GM19438 (cell line): ENCODE data around the gene CEP76.

Experiments
- ATAC-seq: cut with Tn5 transposase; IDR thresholded peaks from one replicate; pipeline ENCODE4 v1.9.1; 2021; ENCODE audit warnings: low read depth; ENCODE audit not compliant: unreplicated experiment

CEP76 gene, protein sequence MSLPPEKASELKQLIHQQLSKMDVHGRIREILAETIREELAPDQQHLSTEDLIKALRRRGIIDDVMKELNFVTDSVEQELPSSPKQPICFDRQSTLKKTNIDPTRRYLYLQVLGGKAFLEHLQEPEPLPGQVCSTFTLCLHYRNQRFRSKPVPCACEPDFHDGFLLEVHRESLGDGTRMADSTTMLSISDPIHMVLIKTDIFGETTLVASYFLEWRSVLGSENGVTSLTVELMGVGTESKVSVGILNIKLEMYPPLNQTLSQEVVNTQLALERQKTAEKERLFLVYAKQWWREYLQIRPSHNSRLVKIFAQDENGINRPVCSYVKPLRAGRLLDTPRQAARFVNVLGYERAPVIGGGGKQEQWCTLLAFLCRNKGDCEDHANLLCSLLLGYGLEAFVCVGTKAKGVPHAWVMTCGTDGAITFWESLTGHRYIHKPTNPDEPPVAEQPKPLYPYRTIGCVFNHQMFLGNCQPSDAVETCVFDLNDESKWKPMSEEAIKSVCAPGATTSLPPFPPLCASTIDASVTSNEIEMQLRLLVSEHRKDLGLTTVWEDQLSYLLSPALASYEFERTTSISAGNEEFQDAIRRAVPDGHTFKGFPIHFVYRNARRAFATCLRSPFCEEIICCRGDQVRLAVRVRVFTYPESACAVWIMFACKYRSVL

DNA sequence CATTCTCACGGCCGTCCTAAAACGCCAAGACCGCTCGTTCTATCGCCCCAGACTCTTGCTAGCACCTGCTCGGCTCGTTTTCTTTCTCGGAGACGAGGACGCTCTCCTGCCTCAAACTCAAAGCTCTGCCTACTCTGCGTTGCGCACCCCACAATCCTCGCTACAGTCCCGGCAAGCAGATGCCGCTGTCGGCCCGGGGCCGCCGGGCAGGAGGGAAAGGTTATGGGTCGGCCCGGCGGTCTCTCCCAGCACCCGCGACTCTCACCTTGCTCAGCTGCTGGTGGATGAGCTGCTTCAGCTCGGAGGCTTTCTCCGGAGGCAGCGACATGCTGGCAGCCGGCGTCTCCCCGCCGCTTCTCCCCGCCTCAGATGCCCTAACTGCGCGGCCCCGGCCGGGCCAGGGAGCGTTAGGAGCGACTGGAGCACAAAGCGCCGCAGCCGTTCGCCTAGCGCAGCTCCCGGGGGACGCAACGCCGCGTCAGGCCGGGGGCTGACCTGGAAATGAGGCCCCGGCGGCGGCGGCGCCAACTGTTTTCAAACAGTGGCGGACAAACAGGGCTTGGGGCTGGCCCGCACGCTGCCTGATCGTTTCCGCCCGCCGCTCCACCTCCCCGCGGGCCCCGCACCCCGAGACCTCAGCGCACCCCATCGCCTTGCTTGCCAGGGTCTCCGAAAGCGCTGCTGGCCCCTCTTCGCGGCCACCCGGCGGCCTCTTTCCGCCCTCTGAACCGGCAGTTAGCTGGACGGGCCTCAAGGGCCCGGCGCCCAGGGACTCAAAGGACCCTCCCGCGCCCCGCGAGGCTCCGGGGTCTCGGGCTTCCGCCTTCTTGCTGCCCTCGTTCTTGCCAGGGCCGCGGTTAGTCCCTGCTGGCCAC, at the start of gene CEP76, which contains the start of gene PSMG2:
Gene CEP76, minus strand, starts transcription at position 503 of the 875 bp plus-strand sequence. Its CDS starts 175 bp downstream, at position 328.
Gene PSMG2, plus strand, starts transcription at position 822 of the 875 bp plus-strand sequence. CDS start 66 bp downstream, outside the sequence.
- peak; percentile 79 for ATAC-seq

GRCh38 chr18:12751891-12752290, 49.4 kb upstream of the CEP76 start:
- no peak for ATAC-seq

DNA sequence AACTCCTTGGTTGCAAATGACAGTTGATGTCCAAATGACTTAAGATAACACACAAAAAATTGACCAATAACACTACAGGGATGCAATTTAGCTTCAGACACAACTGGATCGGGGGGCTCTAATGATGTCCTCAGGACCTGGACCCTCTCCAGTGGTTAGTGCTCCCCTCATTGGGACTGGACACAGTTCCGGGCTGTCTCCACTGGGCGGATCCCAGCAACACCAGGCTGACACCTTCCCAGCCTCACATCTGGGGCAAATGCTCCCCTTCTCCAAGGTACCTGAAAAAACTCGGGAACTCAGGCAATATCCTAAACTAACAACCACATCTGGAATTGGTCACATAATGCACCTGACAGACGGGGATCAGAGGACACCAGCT, 49.0 kb upstream of the CEP76 start:
- ATAC-seq = no peak

- ATAC-seq = no peak
Observed at GRCh38 chr18:12750715-12751502, 48.4 kb upstream of the CEP76 start.

DNA sequence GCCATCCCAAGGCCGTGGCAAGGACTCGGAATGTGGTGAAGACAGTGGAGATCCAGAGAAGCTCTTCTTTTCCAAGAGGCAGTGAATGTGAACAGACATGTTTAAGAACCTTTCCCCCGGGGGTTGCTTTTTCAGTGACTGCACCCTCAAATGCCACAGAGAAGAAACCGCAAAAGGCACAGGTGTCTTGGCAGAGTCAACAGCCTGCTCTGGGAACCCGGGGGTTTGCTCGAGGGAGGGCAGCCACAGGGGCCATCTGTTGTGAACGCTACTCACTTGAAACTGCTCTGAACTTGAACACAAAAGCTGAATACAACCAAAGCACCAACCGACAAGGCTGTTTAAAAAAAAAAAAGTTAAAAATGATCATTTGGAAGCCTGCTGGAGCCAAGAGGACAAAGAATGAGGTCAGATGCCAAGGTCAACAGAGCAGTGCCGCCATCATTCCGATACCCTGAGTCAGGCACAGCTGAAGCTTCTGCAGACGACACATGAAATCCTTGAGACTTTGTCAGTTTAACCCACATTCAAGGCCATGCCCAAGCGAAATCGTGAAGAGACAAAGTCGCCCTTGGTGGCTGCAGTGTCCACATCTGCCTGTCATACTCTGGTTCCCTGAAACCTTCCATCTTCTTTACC, 47.7 kb upstream of the CEP76 start:
- ATAC-seq = no peak

- no peak for ATAC-seq
Observed at GRCh38 chr18:12749121-12749520, 46.6 kb upstream of the CEP76 start.

GRCh38 chr18:12748671-12749070, 46.1 kb upstream of the CEP76 start:
- no peak for ATAC-seq

GRCh38 chr18:12747530-12748315, 45.2 kb upstream of the CEP76 start:
- ATAC-seq = no peak

- ATAC-seq = no peak
Observed at GRCh38 chr18:12745095-12745795, 42.7 kb upstream of the CEP76 start.

- no peak for ATAC-seq
Observed at GRCh38 chr18:12744103-12744502, 41.6 kb upstream of the CEP76 start.

DNA sequence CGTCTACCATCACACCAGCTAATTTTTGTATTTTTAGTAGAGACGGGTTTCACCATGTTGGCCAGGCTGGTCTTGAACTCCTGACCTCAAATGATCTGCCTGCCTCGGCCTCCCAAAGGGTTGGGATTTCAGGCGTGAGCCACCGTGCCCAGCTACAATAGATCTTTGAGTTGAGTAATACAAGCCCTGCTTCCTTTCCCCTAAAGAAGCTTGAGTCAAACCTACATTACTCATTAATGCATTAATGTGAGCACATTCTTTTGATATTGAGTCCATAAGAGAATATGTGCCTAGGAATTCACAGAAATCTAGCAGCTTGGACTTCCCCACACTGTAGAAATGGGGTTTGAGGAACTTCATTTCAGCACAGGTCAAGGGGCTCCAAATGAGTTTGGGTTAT, 39.9 kb upstream of the CEP76 start:
- no peak for ATAC-seq

DNA sequence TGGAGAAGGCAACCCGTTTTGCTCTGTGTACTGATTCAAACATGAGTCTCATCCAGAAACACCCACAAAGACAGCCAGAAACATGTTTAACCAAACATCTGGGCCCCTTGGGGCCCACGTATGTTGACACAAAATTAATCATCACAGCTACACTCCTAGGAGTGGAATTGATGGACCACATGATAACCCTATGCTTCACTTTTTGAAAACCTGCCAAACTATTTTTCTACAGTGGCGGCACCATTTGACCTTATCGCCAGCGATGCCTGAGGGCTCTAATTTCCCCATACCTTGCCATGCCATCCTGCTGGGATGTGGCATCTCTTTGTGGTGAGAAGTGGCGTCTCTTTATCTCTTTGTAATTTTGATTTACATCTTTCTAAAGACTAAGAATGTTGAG, 38.8 kb upstream of the CEP76 start:
- ATAC-seq = no peak

GRCh38 chr18:12737243-12737902, 34.9 kb upstream of the CEP76 start:
- no peak for ATAC-seq

GRCh38 chr18:12726774-12727550, 24.4 kb upstream of the CEP76 start:
- ATAC-seq = no peak

DNA sequence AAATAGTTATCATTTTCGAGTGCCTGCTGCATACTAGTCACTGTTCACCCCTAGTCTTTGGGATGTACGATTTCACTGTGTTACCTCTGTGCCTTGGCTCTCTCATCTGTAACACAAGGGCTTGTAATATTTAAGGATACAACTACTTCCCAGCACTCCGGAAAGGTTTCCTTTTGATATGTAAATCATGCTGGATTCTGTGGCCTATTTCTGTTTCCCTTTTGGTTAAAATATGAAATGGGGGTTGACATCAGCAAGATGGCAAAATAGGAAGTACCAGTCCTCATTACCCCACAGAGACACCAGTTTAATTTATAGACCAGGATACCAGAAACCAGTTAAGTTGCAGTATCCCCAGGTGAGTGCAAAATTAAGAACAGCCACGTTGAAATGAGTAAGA, 23.8 kb upstream of the CEP76 start:
- ATAC-seq = no peak

GRCh38 chr18:12722731-12723130, 20.2 kb upstream of the CEP76 start:
- no peak for ATAC-seq
